MM.1S (cell line): ENCODE data around the gene SCAANT1.

Source experiments
- DNase-seq: peaks from one replicate; pipeline ENCODE4 v3.0.0-alpha.2; 2015
- H2AFZ ChIP-seq: fragments of 300-600 bp; sonication (generic); 2 replicates; pipeline ENCODE4 v1.6.0; 2016; ENCODE audit warnings: antibody characterized with exemption, low read length
- H3F3A ChIP-seq: fragments of 300-600 bp; sonication (generic); 2 replicates; pipeline ENCODE4 v1.6.1; 2016; ENCODE audit warnings: mild to moderate bottlenecking, antibody characterized with exemption, low read length, moderate library complexity, mixed read lengths; ENCODE audit not compliant: insufficient read depth
- H3K27ac ChIP-seq: fragments of 300-600 bp; sonication (generic); 2 replicates; pipeline ENCODE4 v1.5.1; 2016; ENCODE audit warnings: mild to moderate bottlenecking, low read length
- H3K27me3 ChIP-seq: fragments of 300-600 bp; sonication (generic); replicated peaks from 2 replicates; pipeline ENCODE4 v1.6.0; 2016; ENCODE audit warnings: low read length; ENCODE audit not compliant: insufficient read depth
- H3K36me3 ChIP-seq: fragments of 300-600 bp; sonication (generic); replicated peaks from 2 replicates; pipeline ENCODE4 v1.6.1; 2016; ENCODE audit warnings: mild to moderate bottlenecking, low read length, mixed read lengths; ENCODE audit not compliant: insufficient read depth
- H3K4me1 ChIP-seq: fragments of 300-600 bp; sonication (generic); 2 replicates; pipeline ENCODE4 v1.6.1; 2016; ENCODE audit warnings: low read length, mixed read lengths
- H3K4me2 ChIP-seq: fragments of 300-600 bp; sonication (generic); 2 replicates; pipeline ENCODE4 v1.6.0; 2016; ENCODE audit warnings: low read depth, low read length
- H3K4me3 ChIP-seq: fragments of 300-600 bp; sonication (generic); 2 replicates; pipeline ENCODE4 v1.5.1; 2016; ENCODE audit warnings: low read length, mixed read lengths
- H3K79me2 ChIP-seq: fragments of 300-600 bp; sonication (generic); 2 replicates; pipeline ENCODE4 v1.6.1; 2016; ENCODE audit warnings: mixed run types, low read length, mixed read lengths
- H3K9ac ChIP-seq: fragments of 300-600 bp; sonication (generic); 2 replicates; pipeline ENCODE4 v1.6.1; 2016; ENCODE audit warnings: low read length, mixed read lengths
- H3K9me2 ChIP-seq: fragments of 300-600 bp; sonication (generic); replicated peaks from 2 replicates; pipeline ENCODE4 v1.6.1; 2016; ENCODE audit warnings: mild to moderate bottlenecking, low read length, mixed read lengths; ENCODE audit not compliant: insufficient read depth
- H3K9me3 ChIP-seq: fragments of 300-600 bp; sonication (generic); replicated peaks from 2 replicates; pipeline ENCODE4 v1.6.1; 2016; ENCODE audit warnings: mild to moderate bottlenecking, low read length, mixed read lengths; ENCODE audit not compliant: insufficient read depth
- H4K20me1 ChIP-seq: fragments of 300-600 bp; sonication (generic); 2 replicates; pipeline ENCODE4 v1.6.1; 2016; ENCODE audit warnings: mild to moderate bottlenecking, low read length, moderate library complexity, mixed read lengths; ENCODE audit not compliant: insufficient read depth
- EZH2 ChIP-seq: fragments of 300-600 bp; sonication (generic); optimal IDR thresholded peaks from 2 replicates; pipeline ENCODE3; 2017; ENCODE audit warnings: low read depth, mild to moderate bottlenecking, antibody characterized with exemption, low read length, mixed read lengths
- EZH2phosphoT487 ChIP-seq: fragments of 300-600 bp; sonication (generic); IDR thresholded peaks from 2 replicates; pipeline ENCODE4 v1.6.1; 2018; ENCODE audit warnings: antibody characterized with exemption, low read length
- TF ChIP-seq, protein P1 (sequence below): fragments of 300-600 bp; sonication (generic); IDR thresholded peaks from 2 replicates; pipeline ENCODE4 v1.5.1; 2016; ENCODE audit warnings: antibody characterized with exemption, low read length, mixed read lengths

SCAANT1 gene

DNA sequence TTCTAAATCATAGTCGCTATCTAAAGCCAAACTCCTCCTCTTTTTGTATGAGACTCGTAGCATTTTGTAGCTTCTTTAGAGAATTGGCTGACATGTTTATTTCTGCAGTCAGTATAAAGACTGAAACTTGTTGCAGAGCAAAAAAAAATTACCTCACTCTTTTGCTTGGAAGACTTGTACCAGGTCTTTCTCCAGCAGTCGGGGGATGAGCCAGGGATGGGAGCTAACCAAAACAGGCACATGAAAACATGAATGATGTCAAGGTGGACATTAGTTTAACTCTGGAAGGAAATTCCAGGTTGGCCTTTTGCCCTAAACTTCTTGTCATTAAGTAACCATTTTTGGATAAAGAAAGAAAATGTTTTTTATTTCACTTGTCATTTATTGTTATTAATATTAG, 47.0 kb upstream of the SCAANT1 start:
- Histone ChIP-seq H2AFZ (no peak overlapping the region), H3K4me3 (no peak overlapping the region), H3K36me3 (no peaks in the 10 kb centered on the region), H3F3A (no peaks in the 10 kb centered on the region), H3K79me2 (peaks cover 21% of the 10 kb centered on the region), H3K9ac (no peak overlapping the region), H3K4me2 (no peak overlapping the region), H3K9me3 (no peaks in the 10 kb centered on the region), H3K27ac (no peak overlapping the region), H3K27me3 (no peaks in the 10 kb centered on the region), H3K9me2 (no peaks in the 10 kb centered on the region), H4K20me1 (no peaks in the 10 kb centered on the region), H3K4me1 (no peaks in the 10 kb centered on the region)
- TF ChIP-seq, protein P1, sequence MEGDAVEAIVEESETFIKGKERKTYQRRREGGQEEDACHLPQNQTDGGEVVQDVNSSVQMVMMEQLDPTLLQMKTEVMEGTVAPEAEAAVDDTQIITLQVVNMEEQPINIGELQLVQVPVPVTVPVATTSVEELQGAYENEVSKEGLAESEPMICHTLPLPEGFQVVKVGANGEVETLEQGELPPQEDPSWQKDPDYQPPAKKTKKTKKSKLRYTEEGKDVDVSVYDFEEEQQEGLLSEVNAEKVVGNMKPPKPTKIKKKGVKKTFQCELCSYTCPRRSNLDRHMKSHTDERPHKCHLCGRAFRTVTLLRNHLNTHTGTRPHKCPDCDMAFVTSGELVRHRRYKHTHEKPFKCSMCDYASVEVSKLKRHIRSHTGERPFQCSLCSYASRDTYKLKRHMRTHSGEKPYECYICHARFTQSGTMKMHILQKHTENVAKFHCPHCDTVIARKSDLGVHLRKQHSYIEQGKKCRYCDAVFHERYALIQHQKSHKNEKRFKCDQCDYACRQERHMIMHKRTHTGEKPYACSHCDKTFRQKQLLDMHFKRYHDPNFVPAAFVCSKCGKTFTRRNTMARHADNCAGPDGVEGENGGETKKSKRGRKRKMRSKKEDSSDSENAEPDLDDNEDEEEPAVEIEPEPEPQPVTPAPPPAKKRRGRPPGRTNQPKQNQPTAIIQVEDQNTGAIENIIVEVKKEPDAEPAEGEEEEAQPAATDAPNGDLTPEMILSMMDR = no peak
- TF ChIP-seq EZH2phosphoT487 (no peak), EZH2 (no peak)
- no peak for DNase-seq

DNA sequence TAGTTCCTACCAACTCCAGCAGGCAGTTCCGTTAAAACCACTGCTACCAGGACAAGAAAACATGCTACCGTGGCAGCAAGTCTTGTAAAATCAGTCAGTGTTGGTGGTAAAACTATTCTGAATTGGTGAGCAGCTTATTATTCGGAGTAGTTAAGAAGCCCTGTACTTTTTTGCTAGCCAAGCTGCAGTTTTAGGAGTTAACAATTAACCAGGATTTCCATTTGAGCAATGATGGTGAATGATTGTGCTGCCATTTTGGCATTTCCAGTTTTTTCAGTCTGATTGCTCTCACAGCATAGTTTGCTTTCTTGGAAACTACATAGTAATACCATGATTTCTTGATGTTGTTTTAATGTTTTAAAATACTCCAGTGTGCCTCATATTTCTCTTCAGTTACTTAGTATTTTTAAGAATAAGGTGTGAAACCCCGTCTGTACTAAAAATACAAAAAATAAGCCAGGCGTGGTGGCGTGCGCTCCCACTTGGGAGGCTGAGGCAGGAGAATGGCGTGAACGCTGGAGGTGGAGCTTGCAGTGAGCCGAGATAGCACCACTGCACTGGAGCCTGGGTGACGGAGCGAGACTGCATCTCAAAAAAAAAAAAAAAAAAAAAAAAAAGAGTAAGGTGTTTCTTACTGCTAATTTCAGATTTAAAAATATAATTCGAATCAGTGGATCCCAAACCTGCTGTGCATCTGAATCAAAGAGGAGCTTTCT, 43.8 kb upstream of the SCAANT1 start:
- Histone ChIP-seq H3F3A (no peaks in the 10 kb centered on the region), H3K4me3 (no peak overlapping the region), H3K4me2 (no peak overlapping the region), H3K27ac (no peak overlapping the region), H4K20me1 (no peaks in the 10 kb centered on the region), H3K9me2 (no peaks in the 10 kb centered on the region), H3K4me1 (peaks cover 7% of the 10 kb centered on the region), H3K27me3 (no peaks in the 10 kb centered on the region), H3K9me3 (no peaks in the 10 kb centered on the region), H3K79me2 (peaks cover 33% of the 10 kb centered on the region), H2AFZ (no peak overlapping the region), H3K36me3 (no peaks in the 10 kb centered on the region), H3K9ac (no peak overlapping the region)
- TF ChIP-seq EZH2 (no peak), EZH2phosphoT487 (no peak)
- TF ChIP-seq, protein P1 = no peak
- no peak for DNase-seq

DNA sequence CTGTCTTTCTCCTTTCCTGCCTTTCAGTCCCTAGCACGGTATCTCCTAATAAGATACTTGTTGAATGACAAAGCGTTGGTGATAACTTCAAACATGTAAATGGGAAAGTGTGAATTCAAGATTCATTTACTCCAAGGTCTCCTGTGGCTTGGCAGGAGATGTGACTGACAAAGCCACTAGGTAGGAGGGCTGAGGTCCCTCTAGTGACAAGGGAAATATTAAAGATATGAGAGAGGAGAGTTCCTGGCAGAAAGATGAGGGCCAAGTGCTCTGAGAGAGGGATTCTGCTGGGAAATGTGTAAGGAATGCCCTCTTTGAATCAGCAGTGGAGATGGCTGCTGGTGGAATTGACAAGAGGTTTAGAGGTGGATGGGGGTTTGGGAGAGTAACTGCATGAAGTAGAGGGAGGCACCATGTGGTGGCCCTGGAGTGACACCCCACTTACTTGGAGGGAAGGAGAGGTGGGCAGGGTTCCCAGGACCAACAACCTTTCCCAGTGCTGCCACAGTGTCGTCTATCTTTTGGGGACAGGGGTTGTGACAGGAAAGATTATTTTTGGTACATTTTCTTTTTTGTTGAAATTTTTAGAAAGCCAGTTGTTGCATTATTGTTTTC, 43.0 kb upstream of the SCAANT1 start:
- Histone ChIP-seq H2AFZ (no peak overlapping the region), H3K27ac (no peak overlapping the region), H3K36me3 (no peaks in the 10 kb centered on the region), H3K9me3 (no peaks in the 10 kb centered on the region), H3K9me2 (no peaks in the 10 kb centered on the region), H3K79me2 (peaks cover 37% of the 10 kb centered on the region), H3K4me3 (no peak overlapping the region), H3K4me2 (no peak overlapping the region), H3K9ac (no peak overlapping the region), H4K20me1 (no peaks in the 10 kb centered on the region), H3K4me1 (peaks cover 13% of the 10 kb centered on the region), H3F3A (no peaks in the 10 kb centered on the region), H3K27me3 (no peaks in the 10 kb centered on the region)
- no peak for DNase-seq
- no peak for TF ChIP-seq EZH2
- TF ChIP-seq EZH2phosphoT487 = no peak
- TF ChIP-seq, protein P1 = no peak
